Immature natural killer cell (primary cell): ENCODE data around the gene DMKN. TPM values are rescaled to one million over a fixed set of nuclear protein-coding genes. Genes with fewer than 3 reads are reported as not detected.

Experiments used
- DNase-seq, 3 donors: peaks; one replicate each; pipeline ENCODE4 v3.0.0; 2022; ENCODE audit warnings: mixed read lengths in 1 of 3
- H3K27ac Mint-ChIP-seq, 6 donors: one replicate each; pipeline ENCODE4 v1.8.0; 2020; ENCODE audit warnings: mixed read lengths in 6 of 6, mild to moderate bottlenecking in 5 of 6, inconsistent platforms in 4 of 6, moderate library complexity in 3 of 6
- H3K27me3 Mint-ChIP-seq, 3 donors: one replicate each; pipeline ENCODE4 v1.8.0; 2020 to 2021; ENCODE audit warnings: low read depth in 3 of 3, mild to moderate bottlenecking in 3 of 3, mixed read lengths in 3 of 3, moderate library complexity in 3 of 3, inconsistent platforms in 1 of 3
- H3K36me3 Mint-ChIP-seq, 3 donors: one replicate each; pipeline ENCODE4 v1.8.0; 2020; ENCODE audit warnings: mixed read lengths in 3 of 3, inconsistent platforms in 2 of 3, mild to moderate bottlenecking in 2 of 3
- H3K4me1 Mint-ChIP-seq, 2 donors: one replicate each; pipeline ENCODE4 v1.8.0; 2020; ENCODE audit warnings: inconsistent platforms in 2 of 2, mild to moderate bottlenecking in 2 of 2, mixed read lengths in 2 of 2, moderate library complexity in 1 of 2
- H3K4me3 Mint-ChIP-seq, 5 donors: one replicate each; pipeline ENCODE4 v1.8.0; 2020; ENCODE audit warnings: mild to moderate bottlenecking in 5 of 5, mixed read lengths in 5 of 5, inconsistent platforms in 3 of 5, moderate library complexity in 3 of 5
- H3K9me3 Mint-ChIP-seq, 6 donors: one replicate each; pipeline ENCODE4 v1.8.0; 2020; ENCODE audit warnings: mild to moderate bottlenecking in 6 of 6, mixed read lengths in 6 of 6, inconsistent platforms in 4 of 6, moderate library complexity in 3 of 6
- polyA plus RNA-seq, 3 donors: library from polyadenylated mRNA; unstranded; fragments of 300-500 nt; fragmentation: Illumina TruSeq; gene quantifications; one replicate each; pipeline ENCODE4 v1.2.3, GENCODE V29; 2021

Gene DMKN
- polyA plus RNA-seq, 3 donors from 2014 or later: 5.0 to 24.5 (median 20.3) TPM

DNA sequence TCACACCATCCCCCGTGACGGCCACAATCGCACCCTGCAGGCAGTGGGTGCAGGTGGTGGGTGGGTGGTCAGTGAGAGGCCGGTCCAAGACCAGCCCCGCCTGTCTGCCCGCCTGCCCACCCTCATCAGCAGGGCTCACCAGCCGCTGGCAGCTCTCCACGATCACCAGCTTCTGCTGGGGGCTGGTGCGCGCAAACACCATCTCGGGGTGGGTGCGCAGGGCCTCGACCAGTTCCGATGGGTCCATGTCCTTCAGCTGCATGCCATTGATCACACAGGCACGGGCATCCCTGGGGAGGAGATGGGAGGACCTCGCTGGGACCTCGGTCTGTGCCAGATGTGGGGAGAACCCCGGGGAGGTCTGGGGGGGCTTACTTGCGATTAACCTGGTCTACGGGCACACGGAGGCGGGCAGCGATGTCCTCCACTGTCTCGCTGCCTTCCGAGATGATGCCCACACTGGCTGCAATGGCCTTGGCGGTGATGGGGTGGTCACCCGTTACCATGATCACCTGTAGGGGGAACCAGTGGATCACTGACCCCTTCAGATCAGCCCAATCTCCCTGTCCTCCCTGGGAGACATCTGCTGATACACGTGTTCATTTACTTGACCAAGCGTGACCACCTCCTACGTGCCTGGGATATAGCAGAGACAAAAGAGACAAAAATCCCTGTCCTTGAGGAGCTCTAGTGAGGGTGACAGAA, 42.0 kb upstream of the DMKN start:
- Mint-ChIP-seq H3K4me3 (no peak overlapping the region), H3K36me3 (no peaks in the 10 kb centered on the region)
- no peak for DNase-seq

DNA sequence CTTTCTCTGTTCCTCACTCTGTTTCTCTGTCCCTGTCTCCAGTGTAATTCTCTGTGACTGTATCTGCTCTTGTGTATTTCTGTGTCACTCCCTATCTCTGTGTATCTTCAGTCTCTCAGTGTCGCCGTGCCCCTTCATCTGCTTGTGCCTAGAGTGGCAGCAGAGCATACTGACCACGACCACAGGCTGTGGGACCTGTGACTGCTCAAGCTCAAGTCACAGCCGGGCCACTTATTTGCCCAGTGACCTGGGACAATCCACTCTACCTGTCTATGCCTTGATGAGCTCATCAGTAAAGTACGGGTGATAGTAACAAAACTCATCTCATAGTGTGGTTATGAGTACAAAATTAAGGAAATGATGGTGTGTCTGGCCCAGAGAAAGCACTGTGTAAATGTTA, 40.6 kb upstream of the DMKN start:
- H3K4me3 Mint-ChIP-seq: no peak overlapping the region
- peaks cover 0 to 3% (median 0%) of the 10 kb centered on the region in 3 donors for H3K36me3 Mint-ChIP-seq
- H3K27ac Mint-ChIP-seq: no peak overlapping the region
- H3K4me1 Mint-ChIP-seq: peaks cover 9 to 13% of the 10 kb centered on the region in 2 donors
- no peak for DNase-seq
- H3K27me3 Mint-ChIP-seq: peaks cover 2 to 16% (median 6%) of the 10 kb centered on the region in 3 donors
- no peaks in the 10 kb centered on the region for H3K9me3 Mint-ChIP-seq

More for the DNA sequence above, 42.0 kb upstream of the DMKN start:
- Mint-ChIP-seq H3K27me3 (peaks cover 5 to 22% (median 14%) of the 10 kb centered on the region in 3 donors), H3K9me3 (no peaks in the 10 kb centered on the region), H3K27ac (no peak overlapping the region), H3K4me1 (peaks cover 10 to 13% of the 10 kb centered on the region in 2 donors)

DNA sequence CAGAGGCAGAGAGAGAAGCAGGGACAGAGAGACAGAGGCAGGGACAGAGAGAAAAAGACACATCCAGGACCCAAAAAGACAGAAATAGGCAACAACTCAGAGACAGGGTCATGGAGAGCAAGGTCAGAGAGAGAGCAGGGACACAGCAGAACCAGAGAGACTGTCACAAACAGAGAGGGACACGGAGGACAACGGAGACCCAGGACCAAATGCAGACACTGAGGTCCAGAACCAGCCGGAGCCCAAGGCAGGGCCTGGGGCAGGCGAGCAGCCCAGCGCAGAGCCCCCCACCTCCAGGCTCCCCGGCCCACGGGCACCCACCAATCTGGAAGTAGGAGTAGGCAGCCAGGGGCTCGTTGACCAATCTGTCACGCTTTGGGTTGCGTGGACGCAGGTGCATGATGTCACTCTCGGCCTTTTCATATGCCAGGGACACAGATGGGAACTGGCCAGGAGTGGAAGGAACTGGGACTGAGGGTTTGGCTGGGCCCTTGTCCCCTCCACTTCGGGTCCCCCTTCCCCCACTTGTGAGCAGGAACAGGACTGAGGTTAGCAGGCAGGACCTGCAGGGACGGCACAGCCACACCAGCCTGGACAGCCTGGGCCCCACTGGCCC, 40.0 kb upstream of the DMKN start:
- Mint-ChIP-seq H3K36me3 (peaks cover 0 to 4% (median 0%) of the 10 kb centered on the region in 3 donors), H3K27me3 (peaks cover 0 to 16% (median 3%) of the 10 kb centered on the region in 3 donors), H3K27ac (peak overlapping the region in 1 of 6 donors; percentile 58), H3K4me3 (no peak overlapping the region), H3K4me1 (peaks cover 6 to 13% of the 10 kb centered on the region in 2 donors), H3K9me3 (no peaks in the 10 kb centered on the region)
- DNase-seq: no peak

DNA sequence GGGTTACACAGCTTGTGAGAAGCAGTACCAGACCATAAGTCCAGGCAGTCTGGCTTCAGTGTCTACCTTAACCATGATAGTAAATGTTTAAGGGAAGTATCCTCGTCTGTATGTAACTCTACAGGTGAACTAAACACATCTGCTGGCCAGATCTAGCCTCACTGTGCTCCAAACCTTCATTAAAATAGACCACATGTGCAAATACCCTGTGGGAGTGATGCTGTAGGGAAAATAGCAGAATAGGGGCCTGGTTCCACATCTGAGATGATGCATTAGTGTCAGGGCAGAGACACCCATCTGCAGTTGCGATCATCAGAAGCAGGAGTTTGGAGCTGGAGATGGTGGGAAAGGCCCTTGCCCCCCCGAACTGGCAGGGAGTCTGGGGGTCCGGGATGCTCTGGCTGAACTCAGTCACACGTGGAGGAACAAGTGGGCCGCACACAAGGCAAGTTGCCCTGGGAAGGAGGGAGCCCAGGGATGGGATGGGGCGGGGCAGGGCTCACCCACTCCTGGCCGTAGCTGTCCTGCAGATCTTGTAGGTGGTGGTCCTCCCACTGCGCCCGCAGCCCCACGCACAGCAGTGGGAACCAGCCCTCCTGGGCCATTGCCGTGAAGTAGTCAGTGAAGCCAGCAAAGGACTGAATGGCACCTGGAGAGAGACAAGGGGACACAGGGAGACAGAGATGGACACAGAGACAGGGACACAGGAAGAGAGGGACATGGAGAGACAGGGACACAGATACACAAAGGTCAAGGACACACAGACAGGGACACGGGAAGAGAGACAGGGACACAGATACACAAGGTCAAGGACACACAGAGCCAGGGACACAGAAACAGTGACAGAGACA, 39.3 kb upstream of the DMKN start:
- peaks cover 3 to 16% (median 5%) of the 10 kb centered on the region in 3 donors for H3K27me3 Mint-ChIP-seq
- peaks cover 4 to 10% of the 10 kb centered on the region in 2 donors for H3K4me1 Mint-ChIP-seq
- no peaks in the 10 kb centered on the region for H3K9me3 Mint-ChIP-seq
- H3K27ac Mint-ChIP-seq: peak overlapping the region in 1 of 6 donors; percentile 58
- H3K36me3 Mint-ChIP-seq: peaks cover 0 to 4% (median 0%) of the 10 kb centered on the region in 3 donors
- DNase-seq: no peak
- H3K4me3 Mint-ChIP-seq: no peak overlapping the region

DNA sequence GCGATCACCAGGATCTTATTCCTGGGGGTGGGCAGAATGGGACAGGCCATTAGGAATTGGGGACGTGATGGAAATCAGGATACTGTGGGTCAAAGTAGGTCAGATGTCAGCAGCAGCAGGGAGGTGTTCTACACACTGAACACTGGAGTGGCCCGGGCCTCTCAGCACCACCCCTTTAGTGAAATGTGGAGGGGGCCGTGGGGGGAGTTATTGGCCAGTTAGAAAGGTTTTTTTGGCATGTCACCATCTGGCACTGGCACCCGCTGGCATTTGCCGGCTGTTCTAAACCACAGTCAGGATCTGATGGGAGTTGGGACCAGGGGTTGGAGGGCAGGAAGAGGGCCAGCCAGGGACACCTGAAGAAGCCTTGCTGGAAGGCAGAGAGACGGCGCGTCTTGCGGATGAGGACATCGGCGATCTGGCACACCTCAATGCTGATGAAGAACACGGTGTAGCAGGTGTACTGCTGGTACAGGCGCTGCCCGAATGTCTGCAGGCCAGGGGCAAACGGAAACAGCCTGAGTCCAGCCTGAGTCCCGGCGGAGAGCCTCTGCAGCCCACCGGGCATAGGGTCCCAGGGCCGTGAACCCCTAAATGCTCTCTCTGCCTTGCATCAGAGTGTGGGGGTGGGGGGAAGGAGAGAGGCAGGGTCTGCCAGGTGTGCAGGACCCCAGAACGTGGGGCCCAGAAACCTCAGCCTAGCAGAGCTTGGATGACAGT, 37.8 kb upstream of the DMKN start:
- H3K9me3 Mint-ChIP-seq: no peaks in the 10 kb centered on the region
- H3K27ac Mint-ChIP-seq: no peak overlapping the region
- H3K4me3 Mint-ChIP-seq: no peak overlapping the region
- peaks cover 0 to 4% (median 0%) of the 10 kb centered on the region in 3 donors for H3K36me3 Mint-ChIP-seq
- DNase-seq: no peak
- H3K4me1 Mint-ChIP-seq: peaks cover 12% of the 10 kb centered on the region in 2 donors
- peaks cover 3 to 11% (median 5%) of the 10 kb centered on the region in 3 donors for H3K27me3 Mint-ChIP-seq

DNA sequence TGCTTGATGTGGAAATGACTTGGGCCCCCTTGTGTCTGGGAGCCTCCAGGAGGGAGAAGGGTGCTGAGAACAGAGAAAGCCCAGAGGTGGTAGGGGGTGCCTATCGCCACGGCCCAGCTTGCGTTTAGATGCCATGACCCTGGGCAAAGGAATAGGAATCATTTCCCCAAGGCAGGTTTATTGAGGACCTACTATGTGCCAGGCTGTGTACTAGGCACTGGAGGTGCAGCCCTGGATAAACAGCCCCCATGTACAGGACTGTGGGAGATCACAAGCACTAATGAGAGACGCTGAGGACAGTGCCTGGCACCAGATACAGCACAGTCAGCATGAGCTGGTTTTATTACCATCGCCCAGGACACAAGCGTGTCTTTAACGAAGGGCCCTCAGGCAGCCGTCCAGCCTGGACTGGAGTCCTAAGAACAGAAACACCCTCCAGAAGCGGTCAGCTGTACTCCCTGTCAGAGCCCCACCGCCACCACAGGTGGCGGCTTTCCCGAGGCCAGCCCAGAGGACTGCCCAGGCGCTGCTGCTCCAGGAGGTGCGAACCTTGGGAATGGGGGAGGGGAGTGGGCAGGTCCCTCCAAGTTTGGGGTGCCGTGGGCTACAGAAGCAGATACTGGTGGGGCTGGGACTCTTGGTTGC, 36.6 kb upstream of the DMKN start:
- no peak overlapping the region for H3K4me3 Mint-ChIP-seq
- H3K9me3 Mint-ChIP-seq: no peaks in the 10 kb centered on the region
- H3K27ac Mint-ChIP-seq: no peak overlapping the region
- H3K27me3 Mint-ChIP-seq: peaks cover 7 to 9% (median 8%) of the 10 kb centered on the region in 3 donors
- H3K4me1 Mint-ChIP-seq: peaks cover 15 to 18% of the 10 kb centered on the region in 2 donors
- no peak for DNase-seq
- H3K36me3 Mint-ChIP-seq: peaks cover 0 to 4% (median 0%) of the 10 kb centered on the region in 3 donors

DNA sequence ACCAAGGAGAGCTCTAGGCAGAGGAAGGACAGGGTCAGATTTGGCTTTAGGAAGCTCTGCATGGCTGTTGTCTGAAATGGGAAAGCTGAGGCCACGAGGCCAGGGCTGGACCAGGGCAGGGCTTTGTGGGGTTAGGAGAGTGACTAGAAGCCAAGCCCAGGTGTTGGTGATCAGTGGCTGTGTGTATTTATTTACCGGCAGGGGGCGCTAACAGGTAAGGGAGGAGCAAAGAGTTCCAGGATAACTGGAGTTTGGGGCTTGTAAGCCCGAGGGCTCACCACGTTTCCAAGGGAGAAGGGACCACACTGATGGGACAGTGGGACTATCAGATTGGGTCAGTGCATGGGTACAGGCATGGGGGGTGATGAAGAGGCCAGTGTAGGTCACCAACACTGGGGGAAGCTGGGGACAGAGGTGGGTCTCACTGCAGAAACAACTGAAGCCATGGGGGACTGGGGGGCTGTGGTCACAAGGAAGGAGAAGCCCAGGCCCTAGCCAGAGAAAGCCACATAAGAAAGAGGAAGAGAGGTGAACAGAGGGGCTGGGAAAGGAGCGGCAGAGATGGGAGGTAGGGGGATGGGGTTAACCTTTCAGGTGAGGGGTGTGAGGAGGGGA, 35.8 kb upstream of the DMKN start:
- H3K9me3 Mint-ChIP-seq: no peaks in the 10 kb centered on the region
- peak; percentile 60 to 65 (median 61) for DNase-seq
- peak overlapping the region in 4 of 6 donors; percentile 53 to 79 (median 72) for H3K27ac Mint-ChIP-seq
- H3K27me3 Mint-ChIP-seq: peaks cover 7 to 9% (median 8%) of the 10 kb centered on the region in 3 donors
- no peak overlapping the region for H3K4me3 Mint-ChIP-seq
- peaks cover 0 to 4% (median 0%) of the 10 kb centered on the region in 3 donors for H3K36me3 Mint-ChIP-seq
- H3K4me1 Mint-ChIP-seq: peaks cover 22 to 25% of the 10 kb centered on the region in 2 donors

DNA sequence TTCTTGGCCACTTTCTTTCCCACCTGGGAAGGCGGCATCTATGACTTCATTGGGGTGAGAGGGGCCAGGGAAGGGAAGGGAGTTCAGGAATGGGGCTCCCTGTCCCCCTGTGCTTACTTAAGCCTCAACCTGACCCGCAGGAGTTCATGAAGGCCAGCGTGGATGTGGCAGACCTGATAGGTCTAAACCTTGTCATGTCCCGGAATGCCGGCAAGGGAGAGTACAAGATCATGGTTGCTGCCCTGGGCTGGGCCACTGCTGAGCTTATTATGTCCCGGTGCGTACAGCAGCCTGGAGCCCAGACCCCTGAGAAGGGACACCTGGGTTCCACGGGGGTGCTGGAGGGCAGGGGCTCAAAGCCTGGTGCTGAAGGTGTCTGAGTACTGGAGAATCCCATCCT, 33.1 kb upstream of the DMKN start:
- Mint-ChIP-seq H3K27me3 (peaks cover 4 to 10% (median 9%) of the 10 kb centered on the region in 3 donors), H3K27ac (peak overlapping the region; percentile 73 to 97 (median 90)), H3K4me3 (peak overlapping the region; percentile 89 to 91 (median 90)), H3K36me3 (peaks cover 0 to 4% (median 0%) of the 10 kb centered on the region in 3 donors), H3K4me1 (peaks cover 24 to 28% of the 10 kb centered on the region in 2 donors), H3K9me3 (no peaks in the 10 kb centered on the region)
- no peak for DNase-seq

DNA sequence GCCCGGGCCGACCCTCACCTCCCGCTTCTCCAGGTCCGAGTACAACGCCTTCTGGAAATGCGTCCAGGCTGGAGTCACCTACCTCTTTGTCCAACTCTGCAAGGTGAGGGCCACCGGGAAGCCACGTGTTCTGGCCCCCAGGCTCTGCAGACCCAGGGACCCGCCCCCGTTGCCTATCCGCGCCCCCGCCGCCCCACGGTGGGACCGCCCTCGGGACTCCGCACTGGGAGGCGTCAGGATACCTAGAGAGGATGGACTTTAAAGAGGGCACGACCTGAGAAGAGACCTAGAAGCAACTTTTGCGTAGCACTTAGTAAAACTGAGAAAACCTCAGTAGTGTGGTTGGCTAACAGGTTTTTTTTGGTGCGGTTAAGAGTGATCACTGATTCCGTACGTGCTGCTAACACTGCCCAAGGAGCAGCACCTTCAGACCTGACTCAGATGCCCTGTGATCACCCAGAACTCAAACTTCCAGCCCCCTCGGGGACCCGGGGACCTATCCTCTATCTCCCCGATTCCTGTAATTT, 32.5 kb upstream of the DMKN start:
- no peaks in the 10 kb centered on the region for H3K9me3 Mint-ChIP-seq
- peaks cover 4 to 10% (median 10%) of the 10 kb centered on the region in 3 donors for H3K27me3 Mint-ChIP-seq
- H3K36me3 Mint-ChIP-seq: peaks cover 0 to 4% (median 0%) of the 10 kb centered on the region in 3 donors
- H3K4me3 Mint-ChIP-seq: peak overlapping the region; percentile 89 to 91 (median 90)
- peaks cover 24 to 28% of the 10 kb centered on the region in 2 donors for H3K4me1 Mint-ChIP-seq
- peak; percentile 85 to 86 (median 85) for DNase-seq
- peak overlapping the region; percentile 79 to 97 (median 90) for H3K27ac Mint-ChIP-seq

DNA sequence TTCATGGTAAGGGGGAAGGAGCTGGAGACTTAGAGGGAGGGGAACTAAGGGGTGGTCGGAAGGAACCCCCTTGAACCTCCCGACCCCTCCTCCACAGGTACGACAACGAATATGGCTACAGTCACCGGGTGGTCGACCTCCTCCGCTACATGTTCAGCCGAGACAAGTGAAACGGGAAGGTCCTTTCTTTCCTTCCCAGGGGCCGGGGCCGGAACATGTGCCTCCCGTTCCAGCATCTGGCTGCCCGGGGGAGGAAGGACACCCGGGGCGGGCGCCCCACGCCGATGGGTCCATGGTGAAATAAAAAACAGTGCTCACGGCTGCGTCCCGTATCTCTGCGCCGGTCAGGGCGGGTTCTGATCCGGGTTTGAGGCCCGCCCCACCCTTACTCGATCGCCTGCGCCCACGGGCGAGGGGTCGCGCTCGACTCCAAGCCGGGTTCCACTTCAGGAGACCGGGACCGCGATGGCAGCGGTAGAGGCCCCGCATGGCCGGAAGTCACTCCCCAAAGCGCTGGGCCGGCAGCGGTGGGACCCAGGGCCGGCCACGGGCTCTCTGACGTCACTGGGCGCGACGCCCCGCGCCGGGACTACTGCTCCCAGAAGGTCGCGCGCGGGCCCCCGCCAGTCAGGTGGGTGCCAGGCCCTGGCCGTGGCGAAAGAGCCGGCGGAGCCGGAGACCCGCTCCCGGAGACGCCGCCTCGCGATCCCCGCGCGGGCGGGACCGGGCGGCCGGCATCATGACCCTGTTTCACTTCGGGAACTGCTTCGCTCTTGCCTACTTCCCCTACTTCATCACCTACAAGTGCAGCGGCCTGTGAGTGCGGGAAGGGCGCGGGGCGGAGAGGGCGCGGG, 31.8 kb upstream of the DMKN start, which contains the start of gene TMEM147:
TSS of gene TMEM147 (plus strand) at position 626 of the 854 bp plus-strand sequence. CDS start at position 740, 114 bp downstream.
- Mint-ChIP-seq H3K9me3 (no peaks in the 10 kb centered on the region), H3K4me3 (peak within 1 kb of the TSS; percentile 89 to 91 (median 90)), H3K27ac (peak within 1 kb of the TSS; percentile 86 to 97 (median 94)), H3K36me3 (peaks cover 0 to 9% (median 0%) of the 10 kb centered on the region in 3 donors), H3K27me3 (peaks cover 4 to 10% (median 10%) of the 10 kb centered on the region in 3 donors), H3K4me1 (peaks cover 24 to 28% of the 10 kb centered on the region in 2 donors)
- peak; percentile 81 to 83 (median 83) for DNase-seq

DNA sequence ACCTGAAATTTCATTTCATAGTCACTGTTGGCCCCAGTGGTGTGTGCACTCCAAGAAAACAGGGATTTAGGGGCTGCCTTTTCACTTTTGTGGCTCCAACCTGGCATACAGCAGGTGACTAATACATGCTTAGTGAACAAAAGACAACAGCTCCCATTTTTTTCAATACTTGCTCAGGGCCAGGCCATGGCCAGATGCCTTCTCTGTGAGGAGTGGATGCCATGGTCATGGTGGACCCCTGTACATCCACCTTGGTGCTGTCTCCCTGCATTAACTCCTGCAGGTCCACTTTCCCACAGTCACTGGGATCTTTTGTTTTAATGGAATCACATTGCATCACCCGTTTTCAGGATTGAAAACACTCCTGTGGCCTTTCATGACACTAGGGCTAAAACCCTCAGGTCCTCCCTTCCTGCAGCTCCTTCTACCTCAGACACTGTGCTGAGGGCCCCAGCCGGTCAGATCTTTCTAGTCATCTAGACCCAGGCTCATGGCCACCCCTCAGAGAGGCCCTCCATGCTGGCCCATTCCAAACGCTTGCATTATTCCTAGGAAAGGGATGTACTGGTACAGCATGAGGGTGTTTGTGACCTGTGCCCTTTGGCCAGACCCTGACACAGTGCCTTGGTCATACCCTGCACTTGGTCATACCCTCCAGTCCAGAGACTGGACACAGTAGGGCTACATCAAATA, 30.8 kb upstream of the DMKN start:
- peak overlapping the region; percentile 87 to 91 (median 89) for H3K4me3 Mint-ChIP-seq
- no peaks in the 10 kb centered on the region for H3K9me3 Mint-ChIP-seq
- H3K36me3 Mint-ChIP-seq: peaks cover 0 to 8% (median 0%) of the 10 kb centered on the region in 3 donors
- peak overlapping the region; percentile 86 to 95 (median 94) for H3K27ac Mint-ChIP-seq
- peaks cover 29 to 30% of the 10 kb centered on the region in 2 donors for H3K4me1 Mint-ChIP-seq
- no peak for DNase-seq
- peaks cover 4 to 10% (median 10%) of the 10 kb centered on the region in 3 donors for H3K27me3 Mint-ChIP-seq
